NK-92 (cell line): ENCODE results near the gene RFPL3.

Experiments used
- DNase-seq: peaks from one replicate; lab custom pipeline; 2025; ENCODE audit not compliant: unreplicated experiment; lab: John Stamatoyannopoulos, UW

Gene RFPL3

GRCh38 chr22:32410459-32410858 is 52.8 kb downstream of the RFPL3 start:
- DNase-seq: no peak
